Measurements from ENCODE around the gene KLHDC4.

The KLHDC4 gene

DNA sequence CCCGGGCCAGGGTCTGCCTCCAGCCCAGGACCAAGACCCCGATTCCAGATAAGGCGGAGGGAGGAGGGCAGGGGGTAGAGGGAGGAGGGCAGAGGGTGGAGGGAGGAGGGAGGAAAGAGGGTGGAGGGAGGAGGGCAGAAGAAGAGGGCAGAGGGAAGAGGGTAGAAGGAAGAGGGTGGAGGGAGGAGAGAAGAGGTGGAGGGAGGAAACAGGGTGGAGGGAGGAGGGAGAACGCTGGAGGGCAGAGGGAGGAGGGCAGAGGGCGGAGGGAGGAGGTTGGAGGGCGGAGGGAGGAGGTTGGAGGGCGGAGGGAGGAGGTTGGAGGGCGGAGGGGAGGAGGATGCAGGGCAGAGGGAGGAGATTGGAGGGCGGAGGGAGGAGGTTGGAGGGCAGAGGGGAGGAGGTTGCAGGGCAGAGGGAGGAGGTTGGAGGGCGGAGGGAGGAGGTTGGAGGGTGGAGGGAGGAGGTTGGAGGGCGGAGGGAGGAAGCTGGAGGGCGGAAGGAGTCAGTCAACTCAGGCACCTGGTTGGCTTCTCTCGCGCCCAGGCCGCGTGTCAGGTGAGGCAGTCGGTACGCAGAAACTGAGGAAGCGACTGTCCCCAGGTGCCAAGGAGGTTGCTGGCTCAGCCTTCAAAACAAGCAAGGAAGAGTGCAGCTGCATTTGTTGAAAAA lies 65.2 kb downstream of the KLHDC4 start:
- no peak for DNase-seq (ENCODE audit: low read depth in 2 of 2)

DNA sequence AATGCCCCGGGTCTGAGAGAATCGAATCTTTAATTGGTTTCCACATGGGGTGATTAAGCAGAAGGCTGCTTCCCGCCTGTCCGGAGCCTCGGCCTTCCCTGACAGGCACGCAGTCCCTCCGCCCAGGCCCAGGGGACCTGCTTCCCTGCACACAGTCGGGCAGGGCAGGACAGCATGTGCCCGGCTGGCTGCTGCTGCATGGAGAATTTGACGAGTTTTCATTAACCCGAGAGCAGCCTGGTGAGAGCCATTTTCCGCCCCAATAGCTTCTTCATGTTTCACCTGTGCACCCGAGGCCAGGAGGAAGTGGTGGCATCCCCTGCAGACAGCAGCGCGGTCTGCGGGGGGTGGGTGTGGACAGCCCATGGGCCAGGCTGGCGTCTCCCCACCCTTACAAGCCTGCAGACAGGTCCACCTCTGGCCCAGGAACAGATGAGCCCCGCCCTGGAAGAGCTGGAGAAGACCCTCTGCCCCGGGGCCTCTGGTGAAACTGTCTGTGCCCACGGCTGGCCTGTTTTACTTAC lies 67.0 kb downstream of the KLHDC4 start:
- DNase-seq (ENCODE audit: low read depth in 2 of 2) = no peak

GRCh38 chr16:87698241-87698640 lies 67.5 kb downstream of the KLHDC4 start:
- DNase-seq (ENCODE audit: low read depth in 2 of 2) = no peak

DNA sequence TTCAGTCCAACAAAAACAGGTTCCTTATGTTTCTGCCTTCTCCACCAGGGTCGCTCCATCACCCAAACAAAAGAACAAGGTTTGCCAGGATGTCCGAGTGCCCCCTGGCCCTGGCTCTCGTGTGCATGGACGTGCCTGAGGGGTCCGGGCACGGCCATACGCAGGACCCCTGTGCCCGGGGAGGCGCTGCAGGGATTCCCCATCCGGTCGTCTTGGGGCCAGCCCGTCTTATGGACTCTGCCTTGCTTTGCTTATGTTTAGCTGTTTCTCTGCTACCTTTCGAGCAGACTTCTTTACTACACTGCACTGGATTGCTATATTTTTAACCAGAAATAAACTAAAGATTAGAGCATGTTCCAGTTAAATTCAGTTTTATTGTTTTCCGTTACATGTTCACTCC lies 68.0 kb downstream of the KLHDC4 start:
- no peak for DNase-seq (ENCODE audit: low read depth in 2 of 2)

DNA sequence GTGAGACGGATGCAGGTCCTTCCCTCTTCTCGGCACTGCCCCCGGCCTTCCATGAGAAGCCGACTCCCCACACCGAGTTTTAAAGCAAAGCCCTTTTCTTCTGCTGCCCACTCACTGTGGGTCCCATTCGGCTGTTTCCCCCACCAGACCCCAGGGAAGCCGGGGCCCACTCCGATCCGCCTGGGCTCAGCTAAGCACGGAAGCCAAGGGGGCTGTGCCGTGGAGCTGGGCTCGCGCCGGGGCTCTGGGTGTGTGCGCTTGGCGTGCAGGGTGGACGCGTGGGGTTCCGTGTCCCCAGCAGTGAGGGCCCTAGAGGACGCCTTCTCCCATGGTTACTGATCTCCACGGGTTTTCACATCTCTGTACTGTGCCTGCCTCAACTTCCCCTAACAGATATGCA lies 68.5 kb downstream of the KLHDC4 start:
- DNase-seq (ENCODE audit: low read depth in 2 of 2) = no peak

- DNase-seq (ENCODE audit: low read depth in 2 of 2) = no peak
Observed at GRCh38 chr16:87696726-87697125, 69.1 kb downstream of the KLHDC4 start.

GRCh38 chr16:87695534-87695933 lies 70.3 kb downstream of the KLHDC4 start:
- no peak for DNase-seq (ENCODE audit: low read depth in 2 of 2)

DNA sequence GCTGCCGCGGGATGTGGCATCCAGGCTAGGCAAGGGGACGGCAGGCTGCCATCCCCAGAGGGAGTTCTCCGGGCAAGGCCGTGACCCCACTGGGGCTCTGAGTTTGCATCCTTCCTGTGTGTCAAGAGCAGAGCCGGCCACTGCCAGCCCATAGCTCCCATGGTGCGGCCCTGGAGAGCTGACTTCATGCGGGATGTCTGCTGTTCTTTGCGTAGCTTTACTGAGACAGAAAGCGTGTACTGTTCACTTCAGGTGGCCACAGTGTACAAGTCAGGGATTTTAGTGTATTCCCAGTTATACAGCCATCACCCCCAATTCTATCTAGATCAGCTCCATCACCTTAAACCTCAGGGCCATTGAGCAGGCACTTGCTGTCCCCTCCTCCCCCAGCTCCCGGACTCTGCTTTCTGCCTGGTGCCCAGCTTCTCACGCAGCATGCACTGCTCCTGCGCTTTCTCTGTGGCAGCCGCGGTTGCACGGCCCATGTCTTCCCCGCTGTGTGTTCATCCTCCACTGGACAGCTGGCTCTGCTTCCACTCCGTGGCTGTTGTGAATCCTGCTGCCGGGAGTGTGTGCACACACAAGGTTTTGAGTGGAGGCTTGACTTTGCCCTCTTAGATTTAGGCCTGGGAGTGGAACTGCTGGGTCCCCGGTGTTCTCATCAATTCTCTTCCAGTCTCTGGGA lies 71.2 kb downstream of the KLHDC4 start:
- no peak for DNase-seq (ENCODE audit: low read depth in 2 of 2)

DNA sequence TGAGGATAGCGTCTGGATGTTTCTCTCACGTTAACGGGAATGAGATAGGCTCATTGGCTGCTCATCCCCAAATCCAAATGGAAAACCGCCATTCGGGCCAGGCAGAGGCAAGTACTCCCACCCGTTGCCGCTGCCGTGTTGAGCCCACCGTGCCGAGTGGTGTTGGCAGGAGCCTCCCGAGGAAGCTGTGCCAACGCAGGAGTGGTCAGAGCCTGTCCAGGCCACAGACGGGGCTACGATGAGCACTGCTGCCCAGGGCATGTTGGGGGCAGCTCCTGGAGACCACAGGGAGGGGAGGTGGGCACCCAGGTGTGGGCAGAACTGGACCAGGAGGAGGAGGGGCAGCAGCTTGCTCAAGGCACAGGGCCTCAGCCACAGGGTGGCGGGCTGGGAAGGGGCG lies 72.0 kb downstream of the KLHDC4 start:
- no peak for DNase-seq (ENCODE audit: low read depth in 2 of 2)

GRCh38 chr16:87692756-87693155 lies 73.0 kb downstream of the KLHDC4 start:
- no peak for DNase-seq (ENCODE audit: low read depth in 2 of 2)

DNA sequence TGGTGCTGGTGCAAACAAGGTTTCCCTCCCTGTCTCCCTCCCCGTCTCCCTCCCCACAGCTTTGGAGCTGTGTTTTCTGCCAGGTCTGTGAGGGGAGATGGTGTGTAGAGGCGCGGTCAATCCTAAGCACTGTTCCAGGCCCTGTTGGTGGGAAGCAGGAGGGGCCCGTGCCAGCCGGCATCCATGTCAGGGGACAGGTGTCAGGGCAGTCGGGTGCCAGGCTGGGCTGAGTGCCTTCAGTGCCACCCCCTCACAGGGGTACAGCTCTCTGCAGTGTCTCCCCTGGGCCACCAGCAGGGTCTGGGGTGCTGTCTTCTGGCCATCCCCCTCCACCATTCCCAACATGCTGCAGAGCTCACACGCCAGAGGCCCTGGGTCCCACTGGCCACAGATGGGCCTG lies 73.6 kb downstream of the KLHDC4 start:
- DNase-seq (ENCODE audit: low read depth in 2 of 2) = no peak

GRCh38 chr16:87691686-87692079 lies 74.1 kb downstream of the KLHDC4 start:
- no peak for DNase-seq (ENCODE audit: low read depth in 2 of 2)

GRCh38 chr16:87690911-87691685 lies 74.7 kb downstream of the KLHDC4 start:
- DNase-seq (ENCODE audit: low read depth in 2 of 2) = no peak

DNA sequence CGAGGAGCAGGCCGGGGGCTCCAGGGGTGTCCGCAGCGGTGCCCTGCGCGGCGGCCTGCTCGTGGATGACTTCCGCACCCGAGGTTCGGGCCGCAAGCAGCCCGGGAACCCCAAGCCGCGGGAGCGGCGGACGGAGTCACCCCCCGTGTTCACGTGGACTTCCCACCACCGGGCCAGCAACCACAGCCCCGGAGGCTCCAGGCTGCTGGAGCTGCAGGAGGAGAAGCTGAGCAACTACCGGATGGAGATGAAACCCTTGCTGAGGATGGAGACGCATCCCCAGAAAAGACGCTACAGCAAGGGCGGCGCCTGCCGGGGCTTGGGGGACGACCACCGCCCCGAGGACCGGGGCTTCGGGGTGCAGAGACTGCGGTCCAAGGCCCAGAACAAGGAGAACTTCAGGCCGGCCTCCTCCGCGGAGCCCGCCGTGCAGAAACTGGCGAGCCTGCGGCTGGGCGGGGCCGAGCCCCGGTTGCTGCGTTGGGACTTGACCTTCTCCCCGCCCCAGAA lies 75.8 kb downstream of the KLHDC4 start:
- no peak for DNase-seq (ENCODE audit: low read depth in 2 of 2)

DNA sequence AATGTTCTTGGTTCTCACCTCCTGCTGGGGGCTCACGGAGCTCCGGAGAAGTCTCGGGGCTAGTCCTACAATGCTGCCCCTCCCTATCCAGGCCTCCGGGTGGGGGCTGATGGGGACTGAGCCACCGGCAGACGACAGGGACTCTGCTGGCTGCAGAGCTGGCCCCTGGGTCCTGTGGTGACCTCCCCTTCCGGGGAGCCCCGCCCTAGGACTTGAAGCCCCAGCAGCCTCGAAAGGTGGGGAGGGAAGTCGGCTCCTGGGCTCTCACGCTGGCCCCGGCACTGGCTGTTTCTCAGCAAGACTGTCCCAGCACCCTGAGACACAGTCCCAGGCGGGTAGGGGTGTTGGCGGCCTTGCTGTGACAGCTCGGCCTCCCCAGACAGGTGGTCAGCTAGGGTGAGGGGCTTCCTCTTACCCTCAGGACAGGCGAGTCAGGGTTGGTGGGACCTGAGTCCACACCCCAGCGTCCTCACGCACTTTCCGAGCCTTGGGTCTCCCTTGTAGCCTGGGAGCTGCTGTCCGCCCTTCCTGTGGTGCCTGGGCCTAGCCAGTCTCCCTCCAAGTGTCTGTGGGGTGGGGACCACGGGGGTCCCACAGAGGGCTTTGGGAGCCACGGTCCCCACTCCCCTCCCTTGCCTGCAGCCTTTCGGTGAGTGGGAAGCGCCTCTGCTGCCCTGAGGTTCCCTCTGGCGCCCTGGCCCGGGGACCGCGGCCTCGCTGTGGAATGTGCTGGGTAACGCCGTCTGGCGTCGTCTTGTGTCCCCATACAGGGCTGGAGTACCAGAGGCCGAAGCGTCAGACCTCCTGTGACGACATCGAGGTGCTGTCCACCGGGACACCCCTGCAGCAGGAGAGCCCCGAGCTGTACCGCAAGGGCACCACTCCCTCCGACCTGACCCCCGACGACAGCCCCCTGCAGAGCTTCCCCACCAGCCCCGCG lies 76.6 kb downstream of the KLHDC4 start:
- no peak for DNase-seq (ENCODE audit: low read depth in 2 of 2)

DNA sequence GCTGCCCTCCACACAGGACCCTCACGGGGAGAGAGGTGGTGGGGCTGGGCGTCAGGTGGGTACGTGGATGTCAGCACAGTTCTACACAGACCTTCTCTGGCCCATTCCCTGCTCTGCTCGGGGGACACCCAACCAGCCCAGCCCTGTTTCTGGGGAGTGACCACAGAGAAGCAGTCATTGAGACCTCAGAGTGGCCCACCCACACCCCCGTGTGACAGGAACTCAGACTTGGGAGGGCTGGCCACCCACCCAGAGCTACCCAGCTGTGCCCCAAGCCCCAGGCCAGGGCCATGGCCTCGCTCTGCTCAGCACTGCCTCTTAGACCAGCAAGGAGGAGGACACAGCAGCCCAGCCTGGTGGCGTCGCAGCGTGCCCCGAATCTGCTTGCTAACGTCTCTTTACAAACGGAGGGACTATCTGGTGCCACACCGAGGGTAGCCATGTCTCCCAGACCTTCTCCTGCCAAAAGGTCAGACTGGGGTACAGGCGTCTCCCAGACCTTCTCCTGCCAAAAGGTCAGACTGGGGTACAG lies 77.7 kb downstream of the KLHDC4 start:
- no peak for DNase-seq (ENCODE audit: low read depth in 2 of 2)

GRCh38 chr16:87687126-87687910 lies 78.5 kb downstream of the KLHDC4 start:
- no peak for DNase-seq (ENCODE audit: low read depth in 2 of 2)

GRCh38 chr16:87686697-87687096 lies 79.1 kb downstream of the KLHDC4 start:
- no peak for DNase-seq (ENCODE audit: low read depth in 2 of 2)

DNA sequence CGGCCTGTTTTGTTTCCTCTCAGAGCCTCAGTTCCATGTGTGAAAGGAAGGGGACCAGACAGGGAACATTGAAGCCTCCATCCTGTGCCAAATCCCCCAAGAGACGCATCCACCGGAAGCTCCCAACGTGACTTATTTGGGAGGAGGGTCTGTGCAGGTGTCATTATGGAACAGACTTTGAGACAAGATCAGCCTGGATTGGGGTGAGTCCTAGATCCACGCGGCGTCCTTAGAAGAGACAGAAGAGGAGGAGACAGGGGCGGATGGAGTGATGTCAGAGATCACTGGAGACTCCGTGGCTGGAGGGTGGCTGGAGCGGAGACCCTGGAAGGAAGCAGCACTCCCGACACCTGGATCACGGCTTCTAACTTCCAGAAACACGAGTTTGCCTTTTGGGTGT lies 80.0 kb downstream of the KLHDC4 start:
- DNase-seq (ENCODE audit: low read depth in 2 of 2) = no peak

DNA sequence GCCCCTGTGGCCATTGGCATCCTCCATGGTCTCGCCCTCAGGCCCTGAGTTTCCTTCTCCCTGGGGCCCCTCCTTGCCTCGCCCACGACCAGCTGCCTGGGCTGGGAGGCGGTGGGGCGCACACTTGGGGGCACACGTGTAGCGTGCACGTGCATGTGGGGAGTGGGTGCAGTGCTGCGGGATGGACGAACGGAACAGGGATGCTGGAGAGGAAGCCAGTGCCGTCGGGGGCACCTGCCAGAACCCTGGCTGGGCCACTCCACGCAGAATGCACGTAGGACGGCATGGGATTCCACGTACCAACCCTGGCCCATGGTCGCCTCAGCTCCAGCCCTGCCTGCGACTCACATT lies 80.4 kb downstream of the KLHDC4 start:
- no peak for DNase-seq (ENCODE audit: low read depth in 2 of 2)

Data from stimulated activated CD8-positive, alpha-beta memory T cell treated with anti-CD3 and anti-CD28 coated beads, Interleukin-7, amount 100 ng/mL, for 4 hours (primary cell).